ENCODE results near the gene CYP24A1.

CYP24A1 gene

GRCh38 chr20:54173653-54174456 lies at the start of gene CYP24A1:
CYP24A1 (minus strand) TSS chr20:54173986; CDS start chr20:54173579, 407 bp downstream.
- peak in 2 of 3 donors; percentile 46 to 67 for DNase-seq

- no peak for DNase-seq
Measured at GRCh38 chr20:54223285-54223684, 49.5 kb upstream of the CYP24A1 start.

GRCh38 chr20:54221996-54222890 lies 48.5 kb upstream of the CYP24A1 start:
- DNase-seq, result peak in 1 of 3 donors; percentile 13

GRCh38 chr20:54221353-54221752 lies 47.6 kb upstream of the CYP24A1 start:
- DNase-seq, result peak; percentile 64 to 80 (median 77)

- peak in 1 of 3 donors; percentile 5 for DNase-seq
Measured at GRCh38 chr20:54220722-54221121, 46.9 kb upstream of the CYP24A1 start.

- DNase-seq, result peak; percentile 49 to 75 (median 66)
Measured at GRCh38 chr20:54219751-54220426, 46.1 kb upstream of the CYP24A1 start.

- no peak for DNase-seq
Measured at GRCh38 chr20:54218470-54218869, 44.7 kb upstream of the CYP24A1 start.

GRCh38 chr20:54217762-54218161 lies 44.0 kb upstream of the CYP24A1 start:
- no peak for DNase-seq

GRCh38 chr20:54215157-54215789 lies 41.5 kb upstream of the CYP24A1 start:
- no peak for DNase-seq

GRCh38 chr20:54214566-54214965 lies 40.8 kb upstream of the CYP24A1 start:
- no peak for DNase-seq

- DNase-seq, result no peak
Measured at GRCh38 chr20:54212871-54213270, 39.1 kb upstream of the CYP24A1 start.

GRCh38 chr20:54212226-54212625 lies 38.4 kb upstream of the CYP24A1 start:
- no peak for DNase-seq

GRCh38 chr20:54209216-54209813 lies 35.5 kb upstream of the CYP24A1 start:
- DNase-seq, result no peak

GRCh38 chr20:54208548-54209176 lies 34.9 kb upstream of the CYP24A1 start:
- DNase-seq, result peak in 1 of 3 donors; percentile 8

- peak; percentile 88 to 95 (median 92) for DNase-seq
Measured at GRCh38 chr20:54207743-54208547, 34.2 kb upstream of the CYP24A1 start, which contains the start of gene PFDN4. PFDN4 (plus strand) TSS chr20:54208087; CDS start chr20:54208101, 14 bp downstream.

- no peak for DNase-seq
Measured at GRCh38 chr20:54207053-54207742, 33.4 kb upstream of the CYP24A1 start.

GRCh38 chr20:54205450-54205849 lies 31.7 kb upstream of the CYP24A1 start:
- peak; percentile 31 to 56 (median 53) for DNase-seq

- DNase-seq, result no peak
Measured at GRCh38 chr20:54204481-54204880, 30.7 kb upstream of the CYP24A1 start.

GRCh38 chr20:54204063-54204462 lies 30.3 kb upstream of the CYP24A1 start:
- DNase-seq, result no peak

GRCh38 chr20:54203281-54203680 lies 29.5 kb upstream of the CYP24A1 start:
- peak in 2 of 3 donors; percentile 14 to 29 for DNase-seq

All from suppressor macrophage treated with lipopolysaccharide for 1 hour (primary cell).